Right atrium auricular region (tissue), 2 donors: ENCODE measurements around the gene HMCN1. TPM values are rescaled to one million over a fixed set of nuclear protein-coding genes. Genes with fewer than 3 reads are reported as not detected.

Experiments used
- DNase-seq: peaks from one replicate; pipeline ENCODE4 v3.0.0-alpha.2; 2019; ENCODE audit warnings: low spot score
- H3K27ac ChIP-seq, 2 donors: fragments of 200-600 bp; sonication (generic); 1 replicate in 1 of 2; 2 replicates in 1 of 2; pipeline ENCODE4 v1.5.1; 2016 to 2019
- H3K27me3 ChIP-seq, 2 donors: fragments of 200-600 bp; sonication (generic); one replicate each; pipeline versions ENCODE4 v1.5.1 to v1.6.0; 2017 to 2019
- H3K36me3 ChIP-seq: fragments of 200-600 bp; sonication (generic); one replicate; pipeline ENCODE4 v1.5.1; 2016
- H3K4me1 ChIP-seq, 2 donors: fragments of 200-600 bp; sonication (generic); one replicate each; pipeline versions ENCODE4 v1.5.1 to v1.6.0; 2017 to 2019
- H3K4me3 ChIP-seq, 2 donors: fragments of 200-600 bp; sonication (generic); 1 replicate in 1 of 2; 2 replicates in 1 of 2; pipeline ENCODE4 v1.5.1; 2017 to 2019; ENCODE audit warnings: mild to moderate bottlenecking in 1 of 2, moderate library complexity in 1 of 2
- H3K9me3 ChIP-seq, 2 donors: fragments of 200-600 bp; sonication (generic); one replicate each; pipeline ENCODE4 v1.5.1; 2019
- CTCF ChIP-seq, 2 donors: fragments of 200-600 bp; sonication (generic); IDR thresholded peaks; one replicate each; pipeline ENCODE4 v1.5.1; 2019; ENCODE audit warnings: antibody characterized with exemption in 2 of 2
- total RNA-seq, 2 donors: library from RNA; depleted of rRNA; stranded (reverse); fragments of >200 nt; gene quantifications; one replicate each; pipeline ENCODE4 v1.1.0, GENCODE V29; 2016

The HMCN1 gene
- total RNA-seq, 2 donors from 2014 or later: 14.8 to 20.2 TPM

- no peak for TF ChIP-seq CTCF (IDR thresholded peaks at IDR 0.05)
- Histone ChIP-seq H3K4me3 (no peak overlapping the region), H3K36me3 (no peaks in the 10 kb centered on the region), H3K27ac (no peak overlapping the region), H3K9me3 (no peaks in the 10 kb centered on the region), H3K4me1 (peaks cover 0 to 17% of the 10 kb centered on the region in 2 donors), H3K27me3 (no peaks in the 10 kb centered on the region)
- no peak for DNase-seq
Observed at GRCh38 chr1:186043296-186043695, 309.1 kb downstream of the HMCN1 start.

- peaks cover 0 to 17% of the 10 kb centered on the region in 2 donors for H3K4me1 ChIP-seq
- no peaks in the 10 kb centered on the region for H3K27me3 ChIP-seq
- H3K36me3 ChIP-seq: no peaks in the 10 kb centered on the region
- DNase-seq: no peak
- H3K27ac ChIP-seq: no peak overlapping the region
- TF ChIP-seq CTCF (IDR thresholded peaks at IDR 0.05): no peak
- no peaks in the 10 kb centered on the region for H3K9me3 ChIP-seq
- no peak overlapping the region for H3K4me3 ChIP-seq
Observed at GRCh38 chr1:186044079-186044685, 310.0 kb downstream of the HMCN1 start.

GRCh38 chr1:186046437-186047211, 312.4 kb downstream of the HMCN1 start:
- H3K27ac ChIP-seq: no peak overlapping the region
- TF ChIP-seq CTCF (IDR thresholded peaks at IDR 0.05): no peak
- H3K4me3 ChIP-seq: no peak overlapping the region

GRCh38 chr1:186050360-186050759, 316.2 kb downstream of the HMCN1 start:
- H3K27me3 ChIP-seq: no peaks in the 10 kb centered on the region
- no peaks in the 10 kb centered on the region for H3K9me3 ChIP-seq
- H3K27ac ChIP-seq: no peak overlapping the region
- no peaks in the 10 kb centered on the region for H3K4me1 ChIP-seq
- no peak for TF ChIP-seq CTCF (IDR thresholded peaks at IDR 0.05)
- H3K36me3 ChIP-seq: no peaks in the 10 kb centered on the region
- H3K4me3 ChIP-seq: no peak overlapping the region
- no peak for DNase-seq

More at GRCh38 chr1:186046437-186047211, 312.4 kb downstream of the HMCN1 start:
- Histone ChIP-seq H3K36me3 (no peaks in the 10 kb centered on the region), H3K27me3 (no peaks in the 10 kb centered on the region), H3K4me1 (peaks cover 0 to 17% of the 10 kb centered on the region in 2 donors), H3K9me3 (no peaks in the 10 kb centered on the region)
- no peak for DNase-seq

GRCh38 chr1:186054003-186054402, 319.8 kb downstream of the HMCN1 start:
- DNase-seq: no peak
- no peak overlapping the region for H3K27ac ChIP-seq
- no peak for TF ChIP-seq CTCF (IDR thresholded peaks at IDR 0.05)
- no peaks in the 10 kb centered on the region for H3K27me3 ChIP-seq
- no peaks in the 10 kb centered on the region for H3K9me3 ChIP-seq
- H3K4me1 ChIP-seq: peaks cover 0 to 1% of the 10 kb centered on the region in 2 donors
- H3K36me3 ChIP-seq: no peaks in the 10 kb centered on the region
- no peak overlapping the region for H3K4me3 ChIP-seq
